Coronary artery (tissue), 2 donors: Measurements from ENCODE around the gene RHOV.

Experiments
- DNase-seq: peaks from one replicate; pipeline ENCODE4 v3.0.0-alpha.2; 2017; ENCODE audit warnings: low spot score
- H3K27ac ChIP-seq, 2 donors: fragments of 200-600 bp; sonication (generic); one replicate each; pipeline ENCODE4 v1.5.1; 2016 to 2019
- H3K4me3 ChIP-seq: fragments of 200-600 bp; sonication (generic); 2 replicates; pipeline ENCODE4 v1.5.1; 2016; ENCODE audit warnings: mild to moderate bottlenecking, moderate library complexity
- CTCF ChIP-seq: fragments of 200-600 bp; sonication (generic); IDR thresholded peaks from one replicate; pipeline ENCODE4 v1.5.1; 2019; ENCODE audit warnings: antibody characterized with exemption

RHOV gene

GRCh38 chr15:40873694-40874561 is at the start of gene RHOV:
Gene RHOV (minus strand): TSS chr15:40874234. CDS start chr15:40874139, 95 bp downstream.
- H3K27ac ChIP-seq: no peak within 1 kb of the TSS
- no peak for TF ChIP-seq CTCF
- H3K4me3 ChIP-seq: peak within 1 kb of the TSS; percentile 69
- no peak for DNase-seq

GRCh38 chr15:40923551-40923950 is 49.5 kb upstream of the RHOV start:
- no peak for DNase-seq
- Histone ChIP-seq H3K27ac (no peak overlapping the region), H3K4me3 (no peak overlapping the region)
- TF ChIP-seq CTCF: no peak

GRCh38 chr15:40922608-40923005 is 48.6 kb upstream of the RHOV start:
- Histone ChIP-seq H3K4me3 (no peak overlapping the region), H3K27ac (no peak overlapping the region)
- DNase-seq: no peak
- no peak for TF ChIP-seq CTCF

- Histone ChIP-seq H3K27ac (no peak overlapping the region), H3K4me3 (no peak overlapping the region)
- no peak for DNase-seq
- no peak for TF ChIP-seq CTCF
Observed at GRCh38 chr15:40921949-40922607, 48.0 kb upstream of the RHOV start.

GRCh38 chr15:40918799-40919392 is 44.9 kb upstream of the RHOV start:
- H3K27ac ChIP-seq: peak overlapping the region in 1 of 2 donors; percentile 27
- no peak for TF ChIP-seq CTCF
- H3K4me3 ChIP-seq: no peak overlapping the region
- no peak for DNase-seq

GRCh38 chr15:40918146-40918798 is 44.2 kb upstream of the RHOV start:
- TF ChIP-seq CTCF: no peak
- no peak for DNase-seq
- no peak overlapping the region for H3K4me3 ChIP-seq
- peak overlapping the region in 1 of 2 donors; percentile 27 for H3K27ac ChIP-seq
